Activated T-cell treated with anti-CD3 and anti-CD28 coated beads for 1 hour (primary cell): Measurements from ENCODE around the gene CLCNKA.
A peak's percentile ranks its signal among the peaks of the same experiment; 100 is the strongest.
"Not testable (repeated sequence)": the region's sequence is repeated elsewhere in the genome, so short reads cannot be mapped to it uniquely, and the experiment has no call there.

Experiments
- DNase-seq: peaks from one replicate; pipeline ENCODE4 v3.0.0-alpha.2; 2020; ENCODE audit warnings: low read depth

The CLCNKA gene

GRCh38 chr1:16017461-16018303 is 4.2 kb upstream of the CLCNKA start, which contains the start of gene HSPB7:
HSPB7 (minus strand) TSS chr1:16018043; CDS start chr1:16017963, 80 bp downstream.
- DNase-seq = no peak

GRCh38 chr1:16018308-16018707 is 3.5 kb upstream of the CLCNKA start:
- DNase-seq = no peak

- DNase-seq = no peak
Measured at GRCh38 chr1:16018749-16019643, 2.8 kb upstream of the CLCNKA start.

GRCh38 chr1:16019644-16020277 is 2.1 kb upstream of the CLCNKA start:
- no peak for DNase-seq

GRCh38 chr1:16020325-16020724 is 1.5 kb upstream of the CLCNKA start:
- DNase-seq = no peak

- not testable (repeated sequence) for DNase-seq
Measured at GRCh38 chr1:16020878-16021277, 958 bp upstream of the CLCNKA start.

- DNase-seq = no peak
Measured at GRCh38 chr1:16022393-16022792, 557 bp downstream of the CLCNKA start.

- no peak for DNase-seq
Measured at GRCh38 chr1:16023050-16023653, 1.3 kb downstream of the CLCNKA start.

GRCh38 chr1:16026302-16026701 is 4.5 kb downstream of the CLCNKA start:
- DNase-seq = not testable (repeated sequence)

GRCh38 chr1:16026723-16027484 is 5.1 kb downstream of the CLCNKA start:
- DNase-seq = peak; percentile 27

- DNase-seq = no peak
Measured at GRCh38 chr1:16028237-16029002, 6.6 kb downstream of the CLCNKA start.

GRCh38 chr1:16029003-16029268 is 7.1 kb downstream of the CLCNKA start:
- DNase-seq = not testable (repeated sequence)

GRCh38 chr1:16029288-16029687 is 7.5 kb downstream of the CLCNKA start:
- no peak for DNase-seq

GRCh38 chr1:16031551-16031950 is 9.7 kb downstream of the CLCNKA start:
- no peak for DNase-seq

- DNase-seq = peak; percentile 13
Measured at GRCh38 chr1:16032388-16033102, 10.7 kb downstream of the CLCNKA start.

- not testable (repeated sequence) for DNase-seq
Measured at GRCh38 chr1:16033103-16033632, 11.3 kb downstream of the CLCNKA start.

GRCh38 chr1:16036461-16036860 is 14.6 kb downstream of the CLCNKA start:
- not testable (repeated sequence) for DNase-seq

GRCh38 chr1:16038620-16038912 is 16.7 kb downstream of the CLCNKA start:
- no peak for DNase-seq

GRCh38 chr1:16039871-16040270 is 18.0 kb downstream of the CLCNKA start:
- DNase-seq = not testable (repeated sequence)

- no peak for DNase-seq
Measured at GRCh38 chr1:16041200-16041599, 19.4 kb downstream of the CLCNKA start.
